HepG2 (cell line): ENCODE results near the gene NKPD1. TPM values are rescaled to one million over a fixed set of nuclear protein-coding genes. Genes with fewer than 3 reads are reported as not detected.

Source experiments
- ASH2L ChIP-seq: fragments of 300-600, 200-600 bp; sonication (generic); IDR thresholded peaks from 2 replicates; pipeline ENCODE4 v1.7.0; 2017; ENCODE audit warnings: low read depth, mild to moderate bottlenecking, moderate library complexity, mixed read lengths, low read length; ENCODE audit not compliant: insufficient read length
- FOXA1 ChIP-seq, 2 experiments: fragments of 450-650 bp in 1 of 2; sonication (generic) in 1 of 2; formaldehyde crosslinking in 1 of 2; IDR thresholded peaks; 2 replicates each; pipeline versions ENCODE4 v1.4.0 to v1.6.1; 2016 to 2020; ENCODE audit warnings: missing genetic modification reagents in 1 of 2
- HOXA9 ChIP-seq: sonication (generic); formaldehyde crosslinking; IDR thresholded peaks from 2 replicates; pipeline ENCODE4 v1.8.1; 2022; ENCODE audit warnings: missing genetic modification reagents, mild to moderate bottlenecking, moderate library complexity, borderline replicate concordance
- KAT7 ChIP-seq: IDR thresholded peaks from 2 replicates; pipeline ENCODE4 v1.6.1; 2018; ENCODE audit warnings: borderline replicate concordance, missing compliant biosample characterization
- LCORL ChIP-seq, 2 experiments: fragments of 450-650 bp in 1 of 2; sonication (generic) in 1 of 2; formaldehyde crosslinking in 1 of 2; IDR thresholded peaks; 2 replicates each; pipeline versions ENCODE4 v1.5.0 to v1.6.1; 2017 to 2020; ENCODE audit warnings: antibody characterized with exemption in 1 of 2, missing genetic modification reagents in 1 of 2
- MATR3 ChIP-seq: sonication (generic); formaldehyde crosslinking; IDR thresholded peaks from 2 replicates; pipeline ENCODE4 v1.4.0; 2020; ENCODE audit warnings: missing genetic modification reagents
- ZKSCAN5 ChIP-seq: sonication (generic); formaldehyde crosslinking; IDR thresholded peaks from 2 replicates; pipeline ENCODE4 v1.5.1; 2020; ENCODE audit warnings: mild to moderate bottlenecking, missing genetic modification reagents
- ZMYM3 ChIP-seq: sonication (generic); formaldehyde crosslinking; IDR thresholded peaks from 2 replicates; pipeline ENCODE4 v1.5.1; 2020; ENCODE audit warnings: mild to moderate bottlenecking, missing genetic modification reagents
- ZNF253 ChIP-seq: sonication (generic); formaldehyde crosslinking; IDR thresholded peaks from 2 replicates; pipeline ENCODE4 v1.8.0; 2022; ENCODE audit warnings: mild to moderate bottlenecking, missing genetic modification reagents, borderline replicate concordance
- ZNF274 ChIP-seq: sonication (generic); formaldehyde crosslinking; IDR thresholded peaks from 2 replicates; pipeline ENCODE4 v1.5.1; 2020; ENCODE audit warnings: mild to moderate bottlenecking, missing genetic modification reagents
- polyA plus RNA-seq, 8 experiments: library from polyadenylated mRNA; depleted of rRNA in 3 of 8; stranded (reverse) in 7 of 8; unstranded in 1 of 8; fragments of >200 nt; fragmentation: Illumina TruSeq in 4 of 8; extraction: Trizol in 4 of 8; gene quantifications; 2 replicates each; pipeline versions ENCODE4 v1.2.1 to v1.2.3, GENCODE V29; 2011 to 2016; ENCODE audit warnings: low read depth in 4 of 8, missing spikeins in 1 of 8, mixed read lengths in 1 of 8; ENCODE audit not compliant: insufficient read depth in 1 of 8
- total RNA-seq, 5 experiments: library from RNA; depleted of rRNA; stranded (reverse); fragments of >200 nt; fragmentation: Illumina TruSeq; extraction: Trizol; gene quantifications; 2 replicates each; pipeline ENCODE4 v1.2.3, GENCODE V29; 2016; ENCODE audit warnings: low read depth in 1 of 5
- TF ChIP-seq, protein P1 (sequence below): sonication (generic); formaldehyde crosslinking; IDR thresholded peaks from 2 replicates; pipeline ENCODE4 v1.4.0; 2020; ENCODE audit warnings: missing genetic modification reagents; ENCODE audit errors: not compliant biosample characterization
- TF ChIP-seq, protein P2 (sequence below): sonication (generic); formaldehyde crosslinking; IDR thresholded peaks from 2 replicates; pipeline ENCODE4 v1.5.1; 2020; ENCODE audit warnings: mild to moderate bottlenecking, missing genetic modification reagents, moderate library complexity
- TF ChIP-seq, protein P3 (sequence below): sonication (generic); formaldehyde crosslinking; IDR thresholded peaks from 2 replicates; pipeline ENCODE4 v1.4.0; 2020; ENCODE audit warnings: missing genetic modification reagents
- TF ChIP-seq, protein P4 (sequence below): sonication (generic); formaldehyde crosslinking; IDR thresholded peaks from 2 replicates; pipeline ENCODE4 v1.4.0; 2020; ENCODE audit warnings: missing genetic modification reagents, low read depth, mild to moderate bottlenecking, borderline replicate concordance
- TF ChIP-seq, protein P5 (sequence below): sonication (generic); formaldehyde crosslinking; IDR thresholded peaks from 2 replicates; pipeline ENCODE4 v1.5.1; 2020; ENCODE audit warnings: mild to moderate bottlenecking, missing genetic modification reagents, borderline replicate concordance

NKPD1 gene
- total and polyA plus RNA-seq, 2 of the 13 experiments (the other 11 are each of a cell fraction or from before 2014, with no cell fraction given) = 0.03 TPM; not detected in 1

DNA sequence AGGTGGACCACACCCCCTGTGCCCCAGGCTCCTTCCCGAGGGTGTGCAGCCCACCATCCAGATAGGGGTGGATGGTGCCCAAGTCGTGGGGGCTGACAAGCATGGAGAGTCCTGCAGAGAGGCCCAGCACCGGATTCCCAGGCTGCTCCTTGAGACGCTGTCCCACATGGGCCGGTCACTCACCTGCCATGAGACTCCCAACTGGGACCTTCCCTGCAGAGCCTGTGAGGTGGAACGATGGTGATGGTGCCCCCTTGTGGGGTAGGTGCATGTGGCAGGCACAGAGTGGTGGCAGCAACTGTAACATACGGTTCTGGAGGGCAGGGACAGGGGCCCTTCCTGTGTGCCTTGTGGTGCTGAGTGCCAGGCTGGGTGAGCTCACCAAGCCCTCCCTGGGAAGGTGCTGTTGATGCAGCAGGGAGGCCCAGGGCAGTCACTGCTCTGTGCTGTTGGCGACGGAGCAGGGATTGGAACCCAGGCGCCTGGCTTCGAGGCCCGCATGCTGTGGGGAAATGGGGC, 34.7 kb downstream of the NKPD1 start (continued):
- TF ChIP-seq, protein P1, sequence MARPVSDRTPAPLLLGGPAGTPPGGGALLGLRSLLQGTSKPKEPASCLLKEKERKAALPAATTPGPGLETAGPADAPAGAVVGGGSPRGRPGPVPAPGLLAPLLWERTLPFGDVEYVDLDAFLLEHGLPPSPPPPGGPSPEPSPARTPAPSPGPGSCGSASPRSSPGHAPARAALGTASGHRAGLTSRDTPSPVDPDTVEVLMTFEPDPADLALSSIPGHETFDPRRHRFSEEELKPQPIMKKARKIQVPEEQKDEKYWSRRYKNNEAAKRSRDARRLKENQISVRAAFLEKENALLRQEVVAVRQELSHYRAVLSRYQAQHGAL (CRISPR knock-in tag) = no peak
- TF ChIP-seq LCORL (IDR thresholded peaks at IDR 0.05) (no peak), LCORL (CRISPR knock-in tag; IDR thresholded peaks at IDR 0.05) (no peak), MATR3 (CRISPR knock-in tag) (no peak), ZMYM3 (no peak), ZNF253 (CRISPR knock-in tag) (no peak), ZNF274 (CRISPR knock-in tag) (0 out of 2 replicates have a peak, but pooled peaks have one; percentile 21), ASH2L (no peak), ZKSCAN5 (CRISPR knock-in tag) (no peak), KAT7 (CRISPR knock-in tag) (peak; percentile 44; the same call in 1 of the 2 replicates), HOXA9 (CRISPR knock-in tag) (no peak), FOXA1 (IDR thresholded peaks at IDR 0.05) (no peak), FOXA1 (CRISPR knock-in tag; IDR thresholded peaks at IDR 0.05) (no peak; the same call in 1 of the 2 replicates)
- TF ChIP-seq, protein P2, sequence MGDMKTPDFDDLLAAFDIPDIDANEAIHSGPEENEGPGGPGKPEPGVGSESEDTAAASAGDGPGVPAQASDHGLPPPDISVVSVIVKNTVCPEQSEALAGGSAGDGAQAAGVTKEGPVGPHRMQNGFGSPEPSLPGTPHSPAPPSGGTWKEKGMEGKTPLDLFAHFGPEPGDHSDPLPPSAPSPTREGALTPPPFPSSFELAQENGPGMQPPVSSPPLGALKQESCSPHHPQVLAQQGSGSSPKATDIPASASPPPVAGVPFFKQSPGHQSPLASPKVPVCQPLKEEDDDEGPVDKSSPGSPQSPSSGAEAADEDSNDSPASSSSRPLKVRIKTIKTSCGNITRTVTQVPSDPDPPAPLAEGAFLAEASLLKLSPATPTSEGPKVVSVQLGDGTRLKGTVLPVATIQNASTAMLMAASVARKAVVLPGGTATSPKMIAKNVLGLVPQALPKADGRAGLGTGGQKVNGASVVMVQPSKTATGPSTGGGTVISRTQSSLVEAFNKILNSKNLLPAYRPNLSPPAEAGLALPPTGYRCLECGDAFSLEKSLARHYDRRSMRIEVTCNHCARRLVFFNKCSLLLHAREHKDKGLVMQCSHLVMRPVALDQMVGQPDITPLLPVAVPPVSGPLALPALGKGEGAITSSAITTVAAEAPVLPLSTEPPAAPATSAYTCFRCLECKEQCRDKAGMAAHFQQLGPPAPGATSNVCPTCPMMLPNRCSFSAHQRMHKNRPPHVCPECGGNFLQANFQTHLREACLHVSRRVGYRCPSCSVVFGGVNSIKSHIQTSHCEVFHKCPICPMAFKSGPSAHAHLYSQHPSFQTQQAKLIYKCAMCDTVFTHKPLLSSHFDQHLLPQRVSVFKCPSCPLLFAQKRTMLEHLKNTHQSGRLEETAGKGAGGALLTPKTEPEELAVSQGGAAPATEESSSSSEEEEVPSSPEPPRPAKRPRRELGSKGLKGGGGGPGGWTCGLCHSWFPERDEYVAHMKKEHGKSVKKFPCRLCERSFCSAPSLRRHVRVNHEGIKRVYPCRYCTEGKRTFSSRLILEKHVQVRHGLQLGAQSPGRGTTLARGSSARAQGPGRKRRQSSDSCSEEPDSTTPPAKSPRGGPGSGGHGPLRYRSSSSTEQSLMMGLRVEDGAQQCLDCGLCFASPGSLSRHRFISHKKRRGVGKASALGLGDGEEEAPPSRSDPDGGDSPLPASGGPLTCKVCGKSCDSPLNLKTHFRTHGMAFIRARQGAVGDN (CRISPR knock-in tag) = peak; percentile 53; the same call in 1 of the 2 replicates
- TF ChIP-seq, protein P3, sequence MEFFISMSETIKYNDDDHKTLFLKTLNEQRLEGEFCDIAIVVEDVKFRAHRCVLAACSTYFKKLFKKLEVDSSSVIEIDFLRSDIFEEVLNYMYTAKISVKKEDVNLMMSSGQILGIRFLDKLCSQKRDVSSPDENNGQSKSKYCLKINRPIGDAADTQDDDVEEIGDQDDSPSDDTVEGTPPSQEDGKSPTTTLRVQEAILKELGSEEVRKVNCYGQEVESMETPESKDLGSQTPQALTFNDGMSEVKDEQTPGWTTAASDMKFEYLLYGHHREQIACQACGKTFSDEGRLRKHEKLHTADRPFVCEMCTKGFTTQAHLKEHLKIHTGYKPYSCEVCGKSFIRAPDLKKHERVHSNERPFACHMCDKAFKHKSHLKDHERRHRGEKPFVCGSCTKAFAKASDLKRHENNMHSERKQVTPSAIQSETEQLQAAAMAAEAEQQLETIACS (CRISPR knock-in tag) = no peak
- TF ChIP-seq, protein P4, sequence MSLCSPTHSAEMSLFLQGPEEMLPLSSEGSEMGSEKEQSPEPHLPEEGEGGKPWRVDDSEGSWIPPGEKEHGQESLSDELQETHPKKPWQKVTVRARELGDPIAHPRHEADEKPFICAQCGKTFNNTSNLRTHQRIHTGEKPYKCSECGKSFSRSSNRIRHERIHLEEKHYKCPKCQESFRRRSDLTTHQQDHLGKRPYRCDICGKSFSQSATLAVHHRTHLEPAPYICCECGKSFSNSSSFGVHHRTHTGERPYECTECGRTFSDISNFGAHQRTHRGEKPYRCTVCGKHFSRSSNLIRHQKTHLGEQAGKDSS (CRISPR knock-in tag) = no peak
- TF ChIP-seq, protein P5, sequence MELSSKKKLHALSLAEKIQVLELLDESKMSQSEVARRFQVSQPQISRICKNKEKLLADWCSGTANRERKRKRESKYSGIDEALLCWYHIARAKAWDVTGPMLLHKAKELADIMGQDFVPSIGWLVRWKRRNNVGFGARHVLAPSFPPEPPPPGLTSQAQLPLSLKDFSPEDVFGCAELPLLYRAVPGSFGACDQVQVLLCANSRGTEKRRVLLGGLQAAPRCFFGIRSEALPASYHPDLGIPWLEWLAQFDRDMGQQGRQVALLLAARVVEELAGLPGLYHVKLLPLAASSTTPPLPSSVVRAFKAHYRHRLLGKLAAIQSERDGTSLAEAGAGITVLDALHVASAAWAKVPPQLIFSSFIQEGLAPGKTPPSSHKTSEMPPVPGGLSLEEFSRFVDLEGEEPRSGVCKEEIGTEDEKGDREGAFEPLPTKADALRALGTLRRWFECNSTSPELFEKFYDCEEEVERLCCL = no peak
